NCI-H1092 (cell line): ENCODE results near the gene DHRS7B.

Experiments used
- DNase-seq: peaks from one replicate; lab custom pipeline; 2025; lab: John Stamatoyannopoulos, UW

DHRS7B gene

GRCh38 chr17:21239680-21240368, 113.1 kb downstream of the DHRS7B start:
- no peak for DNase-seq

GRCh38 chr17:21240369-21241055, 113.7 kb downstream of the DHRS7B start:
- DNase-seq = no peak
